OCI-LY3 (cell line): Measurements from ENCODE around the gene GMCL2.

ENCODE experiments used
- EZH2phosphoT487 ChIP-seq: fragments of 200-600 bp; shearing (Covaris generic); IDR thresholded peaks from 2 replicates; pipeline ENCODE4 v1.6.1; 2018; ENCODE audit warnings: antibody characterized with exemption, mixed run types, low read depth
- TF ChIP-seq, protein P1 (sequence below): fragments of 200-600, 300-600 bp; sonication (generic); IDR thresholded peaks from 2 replicates; pipeline ENCODE4 v1.5.1; 2014; ENCODE audit warnings: antibody characterized with exemption, low read length, low read depth

GRCh38 chr5:178145965-178146820 lies 41.0 kb downstream of the GMCL2 start:
- TF ChIP-seq, protein P1, sequence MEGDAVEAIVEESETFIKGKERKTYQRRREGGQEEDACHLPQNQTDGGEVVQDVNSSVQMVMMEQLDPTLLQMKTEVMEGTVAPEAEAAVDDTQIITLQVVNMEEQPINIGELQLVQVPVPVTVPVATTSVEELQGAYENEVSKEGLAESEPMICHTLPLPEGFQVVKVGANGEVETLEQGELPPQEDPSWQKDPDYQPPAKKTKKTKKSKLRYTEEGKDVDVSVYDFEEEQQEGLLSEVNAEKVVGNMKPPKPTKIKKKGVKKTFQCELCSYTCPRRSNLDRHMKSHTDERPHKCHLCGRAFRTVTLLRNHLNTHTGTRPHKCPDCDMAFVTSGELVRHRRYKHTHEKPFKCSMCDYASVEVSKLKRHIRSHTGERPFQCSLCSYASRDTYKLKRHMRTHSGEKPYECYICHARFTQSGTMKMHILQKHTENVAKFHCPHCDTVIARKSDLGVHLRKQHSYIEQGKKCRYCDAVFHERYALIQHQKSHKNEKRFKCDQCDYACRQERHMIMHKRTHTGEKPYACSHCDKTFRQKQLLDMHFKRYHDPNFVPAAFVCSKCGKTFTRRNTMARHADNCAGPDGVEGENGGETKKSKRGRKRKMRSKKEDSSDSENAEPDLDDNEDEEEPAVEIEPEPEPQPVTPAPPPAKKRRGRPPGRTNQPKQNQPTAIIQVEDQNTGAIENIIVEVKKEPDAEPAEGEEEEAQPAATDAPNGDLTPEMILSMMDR: peak; percentile 76
- no peak for TF ChIP-seq EZH2phosphoT487
